IMR-90 (cell line): ENCODE measurements around the gene TENM4. TPM values are rescaled to one million over a fixed set of nuclear protein-coding genes. Genes with fewer than 3 reads are reported as not detected.
A peak's percentile ranks its signal among the peaks of the same experiment; 100 is the strongest.

Experiments used
- ATAC-seq: fragments of 200-7000 bp; cut with Tn5 transposase; 2 replicates; pipeline ENCODE4 v1.9.1; 2020; ENCODE audit warnings: low read depth, mild to moderate bottlenecking, moderate library complexity
- BruUV-seq: library from RNA; stranded (reverse); fragments of 400-500 nt; replicated peaks from 2 replicates; lab custom pipeline; 2021; lab: Mats Ljungman, UMichigan
- CTCF ChIA-PET: fragments of 300-600 bp; formaldehyde crosslinking; extraction: SDS; loops from one replicate; lab custom pipeline; 2021; ENCODE audit warnings: antibody characterized with exemption; lab: Yijun Ruan, JAX
- POLR2A ChIA-PET: fragments of 300-600 bp; sonication (Branson Sonifier 250); formaldehyde crosslinking; loops from one replicate; lab custom pipeline; 2022; ENCODE audit warnings: antibody characterized with exemption; ENCODE audit not compliant: unreplicated experiment; lab: Charles Lee
- DNase-seq: peaks from one replicate; pipeline ENCODE4 v3.0.0; 2013
- H2AFZ ChIP-seq: replicated peaks from 2 replicates; pipeline ENCODE3; 2013; ENCODE audit warnings: low read length, mild to moderate bottlenecking; ENCODE audit not compliant: poor library complexity
- H2AK5ac ChIP-seq: 2 replicates; pipeline ENCODE4 v1.6.1; 2013; ENCODE audit warnings: low read depth, low read length, inconsistent platforms
- H2AK9ac ChIP-seq: replicated peaks from 2 replicates; pipeline ENCODE3; 2013; ENCODE audit warnings: mild to moderate bottlenecking, low read depth, low read length, moderate library complexity; ENCODE audit not compliant: poor library complexity
- H2BK120ac ChIP-seq: 2 replicates; pipeline ENCODE4 v1.6.1; 2013; ENCODE audit warnings: low read depth, low read length, inconsistent platforms
- H2BK15ac ChIP-seq: 3 replicates; pipeline ENCODE4 v1.6.1; 2013; ENCODE audit warnings: low read depth, low read length, inconsistent platforms
- H2BK20ac ChIP-seq: 2 replicates; pipeline ENCODE4 v1.6.1; 2013; ENCODE audit warnings: low read depth, mild to moderate bottlenecking, inconsistent platforms, low read length, moderate library complexity
- H2BK5ac ChIP-seq: 2 replicates; pipeline ENCODE4 v1.6.1; 2013; ENCODE audit warnings: mild to moderate bottlenecking, low read depth, low read length, inconsistent platforms; ENCODE audit not compliant: poor library complexity, severe bottlenecking
- H3K14ac ChIP-seq: replicated peaks from 2 replicates; pipeline ENCODE4 v1.6.1; 2013; ENCODE audit warnings: low read depth, low read length, inconsistent platforms
- H3K18ac ChIP-seq: 2 replicates; pipeline ENCODE4 v1.6.1; 2013; ENCODE audit warnings: low read depth, low read length, control low read depth
- H3K23ac ChIP-seq: 2 replicates; pipeline ENCODE4 v1.6.1; 2013; ENCODE audit warnings: low read depth, low read length, inconsistent platforms
- H3K27ac ChIP-seq: 2 replicates; pipeline ENCODE4 v1.5.1; 2013; ENCODE audit warnings: mild to moderate bottlenecking, control low read depth, low read length; ENCODE audit not compliant: insufficient read depth
- H3K27me3 ChIP-seq: 2 replicates; pipeline ENCODE4 v1.6.1; 2013; ENCODE audit warnings: low read length; ENCODE audit not compliant: control insufficient read depth, insufficient read depth
- H3K36me3 ChIP-seq: 2 replicates; pipeline ENCODE4 v1.6.1; 2013; ENCODE audit warnings: low read length, mixed read lengths; ENCODE audit not compliant: control insufficient read depth, insufficient read depth
- H3K4ac ChIP-seq: 2 replicates; pipeline ENCODE4 v1.6.1; 2013; ENCODE audit warnings: low read depth, low read length, inconsistent platforms
- H3K4me1 ChIP-seq: 2 replicates; pipeline ENCODE4 v1.6.1; 2013; ENCODE audit warnings: low read length, mixed read lengths; ENCODE audit not compliant: control insufficient read depth, insufficient read depth
- H3K4me2 ChIP-seq: 2 replicates; pipeline ENCODE4 v1.6.1; 2013; ENCODE audit warnings: low read depth, mild to moderate bottlenecking, control low read depth, low read length, moderate library complexity
- H3K4me3 ChIP-seq: 2 replicates; pipeline ENCODE4 v1.5.1; 2013; ENCODE audit warnings: low read depth, mild to moderate bottlenecking, control low read depth, low read length, moderate library complexity; ENCODE audit not compliant: insufficient read depth
- H3K56ac ChIP-seq: 2 replicates; pipeline ENCODE4 v1.6.1; 2013; ENCODE audit warnings: low read length, inconsistent platforms; ENCODE audit not compliant: insufficient read depth; ENCODE audit errors: extremely low read depth
- H3K79me1 ChIP-seq, 2 experiments: 2 replicates each; pipeline ENCODE4 v1.6.1; 2013; ENCODE audit warnings: low read length in 2 of 2, inconsistent platforms in 1 of 2, low read depth in 1 of 2
- H3K9ac ChIP-seq: 2 replicates; pipeline ENCODE4 v1.6.1; 2013; ENCODE audit warnings: low read depth, low read length, control low read depth
- H3K9me1 ChIP-seq: 2 replicates; pipeline ENCODE4 v1.6.1; 2013; ENCODE audit warnings: low read length, inconsistent platforms; ENCODE audit not compliant: insufficient read depth
- H3K9me3 ChIP-seq: 2 replicates; pipeline ENCODE4 v1.6.1; 2013; ENCODE audit warnings: low read length; ENCODE audit not compliant: control insufficient read depth, insufficient read depth
- H4K20me1 ChIP-seq: 2 replicates; pipeline ENCODE4 v1.6.1; 2013; ENCODE audit warnings: low read length, inconsistent platforms; ENCODE audit not compliant: insufficient read depth
- H4K5ac ChIP-seq: 2 replicates; pipeline ENCODE4 v1.6.1; 2013; ENCODE audit warnings: mild to moderate bottlenecking, low read depth, low read length, control low read depth
- H4K8ac ChIP-seq, 2 experiments: 2 replicates each; pipeline ENCODE4 v1.6.1; 2013; ENCODE audit warnings: low read depth in 2 of 2, low read length in 2 of 2, control low read depth in 1 of 2, inconsistent platforms in 1 of 2
- H4K91ac ChIP-seq: 2 replicates; pipeline ENCODE4 v1.6.1; 2013; ENCODE audit warnings: low read depth, low read length, inconsistent platforms; ENCODE audit not compliant: insufficient read depth
- CHD1 ChIP-seq: IDR thresholded peaks from 2 replicates; pipeline ENCODE4 v1.6.1; 2012; ENCODE audit warnings: low read depth, low read length, improper control_type of control experiment
- CTCF ChIP-seq: conservative IDR thresholded peaks from 2 replicates; pipeline ENCODE4 v1.5.1; 2012; ENCODE audit warnings: mild to moderate bottlenecking, low read depth, low read length, improper control_type of control experiment
- FOS ChIP-seq: fragments of 150-350 bp; IDR thresholded peaks from 2 replicates; pipeline ENCODE4 v1.6.1; 2016; ENCODE audit warnings: low read depth, low read length
- MAFK ChIP-seq: IDR thresholded peaks from 2 replicates; pipeline ENCODE4 v1.6.1; 2012; ENCODE audit warnings: low read depth, low read length, improper control_type of control experiment
- MAZ ChIP-seq: IDR thresholded peaks from 2 replicates; pipeline ENCODE4 v1.6.1; 2012; ENCODE audit warnings: low read depth, mild to moderate bottlenecking, low read length, improper control_type of control experiment, moderate library complexity, borderline replicate concordance
- RFX5 ChIP-seq: IDR thresholded peaks from 2 replicates; pipeline ENCODE4 v1.8.0; 2012; ENCODE audit warnings: low read depth, mild to moderate bottlenecking, low read length, moderate library complexity
- WGBS, 2 experiments: methylation state at CpG; one replicate each; pipeline versions ENCODE4 v1.1.5 to v1.1.7; 2013; ENCODE audit warnings: missing lambda C conversion rate in 2 of 2; ENCODE audit not compliant: insufficient read length in 1 of 2; ENCODE audit errors: extremely low coverage in 2 of 2; 5-methylcytosine and 5-hydroxymethylcytosine counted together
- dilution Hi-C: fragments of 300-500 bp; cut with HindIII; formaldehyde crosslinking; loops from one replicate; pipeline ENCODE4 v1.14.3; 2018; ENCODE audit warnings: low sequenced_read_pairs; ENCODE audit not compliant: unreplicated experiment
- in situ Hi-C: fragments of 300-500 bp; cut with MboI; formaldehyde crosslinking; loops from 3 replicates; pipeline ENCODE4 v1.14.3; 2019; ENCODE audit warnings: low sequenced_read_pairs, inconsistent platforms, mixed read lengths
- intact Hi-C: fragments of 100-400 bp; cut with micrococcal nuclease; formaldehyde crosslinking; loops from 2 replicates; pipeline ENCODE4 v1.10.0; 2022
- polyA plus RNA-seq, 3 experiments: library from polyadenylated mRNA; depleted of rRNA; stranded (reverse); fragments of >200 nt; gene quantifications; 2 replicates each; pipeline ENCODE4 v1.2.3, GENCODE V29; 2012; ENCODE audit warnings: low replicate concordance in 1 of 3
- total RNA-seq: library from RNA; depleted of rRNA; stranded (reverse); fragments of >200 nt; gene quantifications from 2 replicates; pipeline ENCODE4 v1.2.3, GENCODE V29; 2012

Gene TENM4
- total and polyA plus RNA-seq, 2 of the 4 experiments (the other 2 are of a cell fraction) = 7.4 to 9.0 TPM

DNA sequence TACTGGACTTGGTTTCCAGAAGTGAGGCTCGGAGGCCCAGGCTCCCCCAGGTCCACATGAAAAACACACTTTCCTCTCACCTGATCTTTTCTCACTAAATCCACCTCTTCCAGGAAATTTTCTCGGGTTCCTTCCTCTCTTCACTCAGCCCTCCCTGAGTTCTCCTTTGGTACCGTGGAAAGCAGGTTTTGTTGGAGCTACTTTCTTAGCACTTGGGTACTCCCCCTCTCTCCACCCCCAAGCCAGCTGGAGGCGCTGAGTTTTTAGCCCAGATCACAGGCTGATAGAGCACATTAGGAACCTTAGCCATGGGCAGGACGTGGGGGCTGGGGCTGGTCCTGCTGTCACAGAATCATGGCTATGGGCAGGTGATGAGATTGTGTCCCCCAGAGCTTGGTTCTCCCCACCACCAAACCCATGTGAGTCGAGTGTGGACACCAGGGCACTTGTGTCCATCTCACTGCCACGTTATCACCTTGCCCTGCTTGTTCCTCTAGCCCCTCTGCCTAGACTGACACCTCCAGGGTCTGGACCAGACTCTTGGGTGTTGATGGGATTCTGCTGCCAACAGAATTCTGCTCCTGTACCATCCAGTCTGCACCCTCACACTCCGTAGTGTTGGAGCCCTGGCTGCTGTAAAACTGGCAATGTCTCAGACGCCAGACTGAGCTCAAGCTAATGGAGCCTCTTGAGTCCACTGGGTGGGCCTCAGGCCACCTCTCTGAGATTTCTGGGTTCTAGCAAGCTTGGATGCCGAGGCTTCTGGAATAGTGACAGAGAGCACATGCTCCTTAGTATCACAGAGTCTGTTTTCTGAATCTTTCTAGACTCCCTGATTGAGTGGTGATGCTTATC, 791.2 kb downstream of the TENM4 start:
- Histone ChIP-seq H4K8ac (no peak overlapping the region), H3K23ac (no peak overlapping the region), H3K36me3 (no peaks in the 10 kb centered on the region), H3K4ac (no peak overlapping the region; the same call in 1 of the 2 replicates), H3K14ac (no peak overlapping the region), H3K9me3 (no peaks in the 10 kb centered on the region), H4K91ac (peak overlapping the region; percentile 23; the same call in 1 of the 2 replicates), H4K5ac (no peak overlapping the region; the same call in 1 of the 2 replicates), H3K18ac (no peak overlapping the region; the same call in 1 of the 2 replicates), H3K27ac (no peak overlapping the region), H3K56ac (no peak overlapping the region), H4K20me1 (no peaks in the 10 kb centered on the region), H3K9ac (no peak overlapping the region), H2AFZ (peak overlapping the region; percentile 38), H2BK20ac (no peak overlapping the region), H2BK15ac (no peak overlapping the region), H3K9me1 (no peaks in the 10 kb centered on the region; the same call in 1 of the 2 replicates), H2AK5ac (0 out of 2 replicates have a peak overlapping the region, but pooled peaks have one; percentile 17), H3K79me1 (no peaks in the 10 kb centered on the region), H3K4me1 (peaks cover 7% of the 10 kb centered on the region; the same call in 1 of the 2 replicates), H2AK9ac (no peak overlapping the region), H3K4me3 (no peak overlapping the region), H2BK120ac (peak overlapping the region; percentile 22; the same call in 1 of the 2 replicates), H2BK5ac (no peak overlapping the region), H3K4me2 (no peak overlapping the region), H3K27me3 (no peaks in the 10 kb centered on the region)
- no TSS peak for BruUV-seq
- ATAC-seq = no peak
- ChIA-PET POLR2A (no interaction called here), CTCF (no interaction called here)
- DNase-seq = no peak
- 79% methylated on average over 3 of the region's 10 CpGs; no CpG with 5 or more reads in 1 of the 2 experiments for WGBS, 2 experiments
- in situ Hi-C loops (loop anchor here (5.0 to 10.0 kb wide), 3 partner anchors 308 to 845 kb away; no protein-coding TSS in a partner anchor), intact Hi-C loops (loop anchor here (1.0 to 10.0 kb wide), 5 partner anchors 148 to 1055 kb away; no protein-coding TSS in a partner anchor), dilution Hi-C loops (no loop called here)
- TF ChIP-seq FOS (no peak), MAZ (no peak), CHD1 (no peak), MAFK (no peak), CTCF (no peak), RFX5 (no peak)
